ENCODE data around the gene CARS2. TPM values are rescaled to one million over a fixed set of nuclear protein-coding genes. Genes with fewer than 3 reads are reported as not detected.
"Not testable (repeated sequence)": the region's sequence is repeated elsewhere in the genome, so short reads cannot be mapped to it uniquely, and the experiment has no call there.

The CARS2 gene
- total and polyA plus RNA-seq, 2 donors (not counting 3 experiments of a cell fraction or from before 2014, with no cell fraction given) = 42.0 to 51.2 TPM

DNA sequence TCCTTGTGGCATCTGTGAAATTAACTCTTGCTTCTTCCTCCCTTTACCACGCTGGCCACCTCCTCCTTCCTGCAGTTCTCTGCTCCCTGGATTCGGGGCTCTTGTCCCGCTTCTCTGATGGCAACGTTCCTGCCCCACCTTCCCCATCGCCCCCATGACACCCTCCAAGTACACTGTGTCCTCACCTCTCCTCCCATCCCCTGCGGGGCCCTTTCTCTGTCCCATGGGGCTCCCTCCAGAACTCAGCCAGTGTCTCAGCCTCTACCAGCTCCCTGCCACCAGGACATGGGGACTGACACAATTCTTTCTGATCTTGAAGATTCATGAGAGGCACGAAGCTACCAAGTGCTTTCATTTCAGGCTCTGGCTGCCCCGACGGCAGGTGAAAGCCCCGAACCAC, 9.1 kb downstream of the CARS2 start:
- no peaks in the 10 kb centered on the region for H3K27me3 ChIP-seq (ENCODE audit: control insufficient read depth in 2 of 2, insufficient read depth in 2 of 2, low read length in 2 of 2)
- ChIA-PET CTCF (no interaction called here), POLR2A (no interaction called here)
- TF ChIP-seq EZH2 (IDR thresholded peaks at IDR 0.05; ENCODE audit: borderline replicate concordance, low read depth, low read length, severe bottlenecking) (no peak), MYC (IDR thresholded peaks at IDR 0.05; ENCODE audit: low read depth, low read length) (no peak), JUN (IDR thresholded peaks at IDR 0.05; ENCODE audit: borderline replicate concordance, insufficient read depth, insufficient read length, low read depth) (no peak), POLR2A (IDR thresholded peaks at IDR 0.05; ENCODE audit: low read depth, low read length) (no peak), GATA2 (IDR thresholded peaks at IDR 0.05; ENCODE audit: insufficient read depth, insufficient read length, low read depth, low read length) (no peak), FOS (IDR thresholded peaks at IDR 0.05; ENCODE audit: borderline replicate concordance, insufficient read depth, low read length) (no peak), POLR2AphosphoS5 (IDR thresholded peaks at IDR 0.05; ENCODE audit: insufficient read depth, low read depth, low read length) (no peak)
- TF ChIP-seq, protein P1, sequence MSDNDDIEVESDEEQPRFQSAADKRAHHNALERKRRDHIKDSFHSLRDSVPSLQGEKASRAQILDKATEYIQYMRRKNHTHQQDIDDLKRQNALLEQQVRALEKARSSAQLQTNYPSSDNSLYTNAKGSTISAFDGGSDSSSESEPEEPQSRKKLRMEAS (IDR thresholded peaks at IDR 0.05; ENCODE audit: insufficient read depth, insufficient read length) = no peak
- TF ChIP-seq, protein P2, sequence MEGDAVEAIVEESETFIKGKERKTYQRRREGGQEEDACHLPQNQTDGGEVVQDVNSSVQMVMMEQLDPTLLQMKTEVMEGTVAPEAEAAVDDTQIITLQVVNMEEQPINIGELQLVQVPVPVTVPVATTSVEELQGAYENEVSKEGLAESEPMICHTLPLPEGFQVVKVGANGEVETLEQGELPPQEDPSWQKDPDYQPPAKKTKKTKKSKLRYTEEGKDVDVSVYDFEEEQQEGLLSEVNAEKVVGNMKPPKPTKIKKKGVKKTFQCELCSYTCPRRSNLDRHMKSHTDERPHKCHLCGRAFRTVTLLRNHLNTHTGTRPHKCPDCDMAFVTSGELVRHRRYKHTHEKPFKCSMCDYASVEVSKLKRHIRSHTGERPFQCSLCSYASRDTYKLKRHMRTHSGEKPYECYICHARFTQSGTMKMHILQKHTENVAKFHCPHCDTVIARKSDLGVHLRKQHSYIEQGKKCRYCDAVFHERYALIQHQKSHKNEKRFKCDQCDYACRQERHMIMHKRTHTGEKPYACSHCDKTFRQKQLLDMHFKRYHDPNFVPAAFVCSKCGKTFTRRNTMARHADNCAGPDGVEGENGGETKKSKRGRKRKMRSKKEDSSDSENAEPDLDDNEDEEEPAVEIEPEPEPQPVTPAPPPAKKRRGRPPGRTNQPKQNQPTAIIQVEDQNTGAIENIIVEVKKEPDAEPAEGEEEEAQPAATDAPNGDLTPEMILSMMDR (IDR thresholded peaks at IDR 0.05; ENCODE audit: extremely low read depth in 1 of 2, insufficient read depth in 1 of 2, low read depth in 1 of 2, low read length in 2 of 2) = no peak
- H2AFZ ChIP-seq (ENCODE audit: low read depth, low read length) = no peak overlapping the region
- no peaks in the 10 kb centered on the region for H3K4me1 ChIP-seq (ENCODE audit: control insufficient read depth, extremely low read depth, insufficient read depth, low read length)
- peaks cover 0 to 8% of the 10 kb centered on the region in 2 experiments for H3K36me3 ChIP-seq (ENCODE audit: control insufficient read depth in 2 of 2, extremely low read depth in 1 of 2, insufficient read depth in 2 of 2, low read length in 2 of 2)
- H4K20me1 ChIP-seq (replicated peaks; ENCODE audit: control insufficient read depth, extremely low read depth, insufficient read depth, low read length) = no peaks in the 10 kb centered on the region
- H3K79me2 ChIP-seq (ENCODE audit: control insufficient read depth, insufficient read depth, low read length) = no peaks in the 10 kb centered on the region
- DNase-seq (ENCODE audit: low read depth, low spot score) = no peak
- no peak overlapping the region for H3K9ac ChIP-seq (replicated peaks; ENCODE audit: extremely low read depth, insufficient read depth, low read length)
- H3K27ac ChIP-seq (ENCODE audit: insufficient read depth, low read depth, low read length) = no peak overlapping the region
- FAIRE-seq = no peak
- no TSS peak for BruUV-seq (replicated peaks)
- H3K9me3 ChIP-seq (replicated peaks; ENCODE audit: control insufficient read depth, insufficient read depth, low read length) = no peaks in the 10 kb centered on the region
- intact Hi-C loops (cut with micrococcal nuclease) (no loop called here), dilution Hi-C loops (cut with MboI; ENCODE audit: extremely low pct_ligation_motif_present, low sequenced_read_pairs) (no loop called here)
- no peak overlapping the region for H3K4me3 ChIP-seq (replicated peaks in 1 of 3; ENCODE audit: insufficient read depth in 1 of 3, low read depth in 1 of 3, low read length in 3 of 3)
- H3K4me2 ChIP-seq (ENCODE audit: insufficient read depth, low read length) = no peak overlapping the region
- H3K9me1 ChIP-seq (replicated peaks; ENCODE audit: control insufficient read depth, extremely low read depth, insufficient read depth, low read length) = no peaks in the 10 kb centered on the region

DNA sequence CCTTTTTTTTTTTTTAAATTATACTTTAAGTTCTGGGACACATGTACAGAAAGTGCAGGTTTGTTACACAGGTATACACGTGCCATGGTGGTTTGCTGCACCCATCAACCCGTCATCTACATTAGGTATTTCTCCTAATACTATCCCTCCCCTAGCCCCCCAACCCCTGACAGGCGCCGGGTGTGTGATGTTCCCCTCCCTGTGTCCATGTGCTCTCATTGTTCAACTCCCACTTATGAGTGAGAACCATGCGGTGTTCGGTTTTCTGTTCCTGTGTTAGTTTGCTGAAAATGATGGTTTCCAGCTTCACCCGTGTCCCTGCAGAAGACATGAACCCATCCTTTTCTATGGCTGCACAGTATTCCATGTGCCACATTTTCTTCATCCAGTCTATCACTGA, 10.1 kb downstream of the CARS2 start:
- CTCF ChIA-PET; H3K27ac ChIP-seq (ENCODE audit: insufficient read depth, low read depth, low read length); FAIRE-seq; H3K9me1 ChIP-seq (replicated peaks; ENCODE audit: control insufficient read depth, extremely low read depth, insufficient read depth, low read length); H3K9ac ChIP-seq (replicated peaks; ENCODE audit: extremely low read depth, insufficient read depth, low read length); H3K4me1 ChIP-seq (ENCODE audit: control insufficient read depth, extremely low read depth, insufficient read depth, low read length); H3K4me2 ChIP-seq (ENCODE audit: insufficient read depth, low read length); H3K9me3 ChIP-seq (replicated peaks; ENCODE audit: control insufficient read depth, insufficient read depth, low read length); H3K36me3 ChIP-seq (ENCODE audit: control insufficient read depth in 2 of 2, extremely low read depth in 1 of 2, insufficient read depth in 2 of 2, low read length in 2 of 2); H3K4me3 ChIP-seq (replicated peaks in 1 of 3; ENCODE audit: insufficient read depth in 1 of 3, low read depth in 1 of 3, low read length in 3 of 3); intact Hi-C loops (cut with micrococcal nuclease); H2AFZ ChIP-seq (ENCODE audit: low read depth, low read length); H3K79me2 ChIP-seq (ENCODE audit: control insufficient read depth, insufficient read depth, low read length); DNase-seq (ENCODE audit: low read depth, low spot score); H3K27me3 ChIP-seq (ENCODE audit: control insufficient read depth in 2 of 2, insufficient read depth in 2 of 2, low read length in 2 of 2); dilution Hi-C loops (cut with MboI; ENCODE audit: extremely low pct_ligation_motif_present, low sequenced_read_pairs); H4K20me1 ChIP-seq (replicated peaks; ENCODE audit: control insufficient read depth, extremely low read depth, insufficient read depth, low read length); BruUV-seq (replicated peaks); POLR2A ChIA-PET: not testable (repeated sequence)
